Activated CD4-positive, alpha-beta memory T cell treated with anti-CD3 and anti-CD28 coated beads for 36 hours (primary cell): ENCODE results near the gene KRI1. TPM values are rescaled to one million over a fixed set of nuclear protein-coding genes. Genes with fewer than 3 reads are reported as not detected.

Experiments
- microRNA-seq: library from miRNA; unstranded; fragments of <30 nt; microRNA quantifications from one replicate; pipeline ENCODE4 v1.2.0, GENCODE V29; 2022; ENCODE audit warnings: borderline number of aligned reads, borderline microRNAs expressed, borderline replicate concordance
- total RNA-seq, 2 experiments: library from RNA; stranded (reverse); gene quantifications; one replicate each; pipeline ENCODE4 v1.2.3, GENCODE V29; 2021

Gene KRI1
- total RNA-seq, 2 experiments from 2014 or later: 46.2 to 52.3 TPM

Small RNA genes within 50 kb of the gene (microRNA-seq; reads per million reads assigned to microRNA genes)
- gene MIR1238: not detected

Other genes with a start within 250 kb of the KRI1 start
- gene FDX2, start 250.0 kb downstream of the KRI1 start, total RNA-seq: 10 to 100 TPM in 1 of 2 experiments, 1 to 10 TPM in 1; 9.9 to 12.2 TPM
- 10 to 100 TPM; 81.5 to 85.0 TPM for gene RAVER1, start 232.5 kb downstream of the KRI1 start, total RNA-seq
- gene ICAM3, start 226.4 kb downstream of the KRI1 start, total RNA-seq: 100 to 1,000 TPM; 125 to 132 TPM
- 100 to 1,000 TPM; 168 to 186 TPM for gene TYK2, start 185.4 kb downstream of the KRI1 start, total RNA-seq
- 100 to 1,000 TPM; 189 to 207 TPM for gene CDC37, start 162.5 kb downstream of the KRI1 start, total RNA-seq
- 10 to 100 TPM; 15.7 to 17.5 TPM for gene PDE4A, start 145.5 kb downstream of the KRI1 start, total RNA-seq
- 10 to 100 TPM; 68.0 to 71.0 TPM for gene KEAP1, start 62.7 kb downstream of the KRI1 start, total RNA-seq
- gene S1PR5, start 48.6 kb downstream of the KRI1 start, total RNA-seq: under 1 TPM; 0.12 to 0.40 TPM
- 10 to 100 TPM; 23.8 to 26.7 TPM for gene ATG4D, start 22.1 kb downstream of the KRI1 start, total RNA-seq
- 10 to 100 TPM; 68.6 to 68.8 TPM for gene CDKN2D, start 3.0 kb upstream of the KRI1 start, total RNA-seq
- gene AP1M2, start 21.3 kb upstream of the KRI1 start, total RNA-seq: not detected
- 10 to 100 TPM; 89.3 to 94.6 TPM for gene SLC44A2, start 59.5 kb upstream of the KRI1 start, total RNA-seq
- 100 to 1,000 TPM; 355 to 357 TPM for gene ILF3, start 88.3 kb upstream of the KRI1 start, total RNA-seq
- gene QTRT1, start 135.4 kb upstream of the KRI1 start, total RNA-seq: 10 to 100 TPM; 43.1 to 47.4 TPM
- gene DNM2, start 152.1 kb upstream of the KRI1 start, total RNA-seq: 100 to 1,000 TPM; 171 to 173 TPM